Measurements from ENCODE around the gene PRR23B. TPM values are rescaled to one million over a fixed set of nuclear protein-coding genes. Genes with fewer than 3 reads are reported as not detected.
"Not testable (repeated sequence)": the region's sequence is repeated elsewhere in the genome, so short reads cannot be mapped to it uniquely, and the experiment has no call there.

The PRR23B gene
- not detected in 2 replicates for total RNA-seq

DNA sequence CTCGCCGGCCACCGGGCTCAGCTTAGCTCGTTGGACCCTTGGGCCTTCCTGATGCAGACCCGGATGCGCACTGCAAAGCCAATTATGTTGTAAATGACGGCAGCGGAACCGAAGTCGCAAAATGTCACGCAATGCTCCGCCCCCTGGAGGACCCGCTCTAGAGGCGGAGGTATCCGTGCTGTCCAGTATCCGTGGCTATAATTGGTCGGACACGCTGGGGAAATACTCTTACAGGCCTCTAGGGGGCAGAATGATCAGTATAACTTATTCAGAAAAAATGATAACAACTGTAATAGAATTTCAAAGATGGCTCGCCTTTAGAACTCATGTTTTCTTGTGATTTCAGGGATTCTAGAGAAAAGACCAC is at the start of gene PRR23B:
Gene PRR23B, minus strand, starts transcription at position 59 of the 367 bp plus-strand sequence. CDS start 265 bp downstream, outside the sequence.
- DNase-seq (ENCODE audit: low read depth in 2 of 2): no peak

DNA sequence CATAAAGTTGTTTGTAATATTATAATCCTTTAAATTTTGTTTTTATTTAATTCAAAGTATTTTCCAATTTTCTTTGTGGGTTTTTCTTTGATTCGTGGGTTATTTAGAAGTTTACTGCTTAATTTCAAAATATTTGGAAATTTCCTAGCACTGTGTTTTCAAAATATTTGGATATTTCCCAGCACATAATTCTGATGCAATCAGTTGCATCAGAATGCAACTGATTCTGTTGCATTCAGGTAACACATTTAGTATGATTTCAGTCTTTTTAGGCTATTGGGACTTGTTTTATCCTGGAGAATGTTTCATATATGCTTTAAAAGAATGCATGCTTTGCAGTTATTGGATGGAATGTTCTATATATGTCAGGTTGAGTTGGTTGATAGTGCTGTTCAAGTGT is 42.2 kb upstream of the PRR23B start:
- DNase-seq (ENCODE audit: low read depth in 2 of 2): no peak

DNA sequence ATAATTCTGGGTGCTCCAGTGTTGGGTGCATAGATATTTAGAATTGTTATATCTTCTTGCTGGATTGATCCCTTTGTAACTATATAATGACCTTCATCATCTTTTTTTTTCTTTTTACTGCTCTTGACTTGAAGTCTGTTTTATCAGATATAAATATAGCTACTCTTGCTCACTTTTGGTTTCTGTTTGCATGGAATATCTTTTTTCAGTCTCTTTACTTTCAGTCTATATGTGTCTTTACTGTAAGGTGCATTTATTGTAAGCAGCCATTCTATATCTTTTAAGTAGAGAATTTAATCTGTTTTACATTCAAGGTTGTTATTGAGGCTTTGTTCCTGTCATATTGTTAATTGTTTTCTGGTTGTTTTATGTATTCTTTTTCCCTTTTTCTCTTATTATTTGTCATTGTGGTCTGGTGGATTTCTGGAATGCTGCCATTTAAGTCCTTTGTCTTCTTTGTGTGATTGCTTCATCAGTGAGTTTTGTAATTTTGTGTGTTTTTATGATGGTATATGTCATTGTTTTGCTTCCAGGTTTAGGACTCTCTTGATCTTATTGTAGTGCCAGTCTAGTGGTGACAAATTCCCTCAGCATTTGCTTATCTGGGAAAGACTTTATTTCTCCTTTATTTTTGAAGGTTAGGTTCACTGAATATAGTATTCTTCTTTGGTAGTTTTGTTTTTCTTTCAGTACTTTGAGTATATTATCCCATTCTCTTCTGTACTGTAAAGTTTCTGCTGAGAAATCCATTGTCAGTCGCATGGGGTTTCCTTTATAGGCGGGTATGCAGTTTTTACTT is 32.3 kb upstream of the PRR23B start:
- DNase-seq (ENCODE audit: low read depth in 2 of 2): no peak

DNA sequence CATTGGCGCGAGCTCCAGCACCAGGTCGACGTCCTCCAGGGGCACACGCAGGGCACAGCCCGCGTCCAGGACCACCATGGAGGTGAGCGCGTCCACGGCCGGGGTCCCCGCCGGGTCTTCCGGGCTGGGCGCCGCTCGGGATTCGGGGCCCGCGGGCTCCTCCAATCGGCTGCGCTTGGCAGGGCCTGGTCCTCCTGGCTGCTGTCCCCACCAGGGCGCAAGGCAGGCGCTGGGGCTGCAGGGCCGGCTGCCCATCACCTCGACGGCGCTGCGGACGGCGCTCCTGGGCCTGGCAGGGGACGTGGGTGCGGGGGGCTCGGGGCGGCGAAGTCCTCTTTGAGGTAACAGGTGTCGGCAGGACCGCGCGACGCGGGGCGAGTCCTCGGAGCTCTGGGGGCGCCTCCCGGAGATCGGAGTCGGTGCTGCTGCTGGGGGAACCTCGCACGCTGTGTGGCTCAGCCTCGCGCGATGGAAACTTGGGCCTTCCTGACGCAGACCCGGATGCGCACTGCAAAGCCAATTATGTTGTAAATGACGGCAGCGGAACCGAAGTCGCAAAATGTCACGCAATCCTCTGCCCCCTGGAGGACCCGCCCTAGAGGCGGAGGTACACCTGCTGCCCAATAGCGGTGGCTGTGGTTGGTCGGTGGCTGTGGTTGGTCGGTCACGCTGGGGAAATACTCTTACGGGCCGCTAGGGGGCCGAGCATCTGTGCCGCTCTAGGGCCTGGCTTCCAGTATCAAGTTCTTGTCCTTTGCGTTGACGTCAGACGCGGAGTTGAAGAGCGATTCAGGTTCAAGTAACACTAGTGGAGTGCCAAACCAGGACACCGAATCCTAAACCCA is 23.9 kb upstream of the PRR23B start, which contains the start of gene PRR23C:
Gene PRR23C, minus strand, starts transcription at position 527 of the 845 bp plus-strand sequence. Its CDS starts 272 bp downstream, at position 255.
- DNase-seq (ENCODE audit: low read depth in 2 of 2): no peak

DNA sequence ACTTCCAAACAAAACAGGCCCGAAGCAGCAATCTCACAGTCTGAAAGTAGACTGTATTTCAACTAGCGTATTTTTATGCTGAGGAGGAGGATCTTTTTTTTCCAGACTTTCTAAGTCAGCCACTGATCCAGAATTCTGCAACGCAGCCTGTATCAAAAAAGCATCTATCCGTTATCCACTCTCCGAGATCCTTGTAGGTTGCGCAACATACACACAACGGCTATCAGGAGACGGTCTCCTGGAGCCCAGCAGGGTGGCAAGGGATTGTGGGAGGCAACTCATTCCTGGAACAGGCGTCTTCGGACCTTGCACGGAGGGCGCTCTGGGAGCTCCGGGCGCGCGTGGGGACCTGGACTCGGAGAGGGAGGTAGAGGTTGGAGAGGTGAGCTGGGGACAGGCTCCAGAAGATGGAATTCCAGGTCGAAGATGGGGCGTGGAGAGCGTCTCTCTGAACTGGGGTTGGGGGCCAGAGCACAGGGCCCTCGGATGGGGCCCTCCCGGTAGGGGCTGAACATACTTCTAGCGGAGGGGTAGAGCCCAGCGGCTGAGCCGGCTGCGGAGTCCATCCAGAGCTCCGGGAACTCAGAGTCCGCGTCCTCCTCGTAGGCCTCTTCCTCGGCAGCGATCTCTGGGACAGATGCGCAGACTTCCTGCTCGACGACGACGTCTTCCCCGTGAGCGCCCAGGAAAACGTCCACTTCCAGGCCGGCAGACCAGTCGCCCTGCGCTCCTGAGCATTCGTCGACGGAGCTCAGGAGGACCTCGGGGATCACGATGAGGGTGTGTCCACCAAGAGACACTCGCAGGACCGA is 23.0 kb upstream of the PRR23B start:
- no peak for DNase-seq (ENCODE audit: low read depth in 2 of 2)

DNA sequence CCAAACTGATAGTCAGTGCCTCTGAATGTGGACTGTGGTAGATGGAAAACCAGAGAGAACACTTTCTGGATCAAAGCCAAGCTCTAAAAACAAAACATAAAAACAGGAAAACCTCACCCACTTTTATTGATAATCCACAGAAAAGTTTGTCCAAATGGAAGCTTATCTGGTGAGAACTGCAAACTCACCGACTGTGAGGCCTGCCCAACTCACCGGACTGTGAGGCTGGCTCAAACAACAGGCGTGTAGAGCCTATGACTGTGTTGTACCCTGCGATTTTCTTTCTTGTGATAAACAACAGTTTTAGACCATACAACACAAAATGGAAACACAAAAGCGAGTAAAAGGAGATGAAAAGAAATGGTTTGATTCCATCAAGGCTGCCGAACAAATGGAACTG is 16.8 kb upstream of the PRR23B start:
- DNase-seq (ENCODE audit: low read depth in 2 of 2): no peak

DNA sequence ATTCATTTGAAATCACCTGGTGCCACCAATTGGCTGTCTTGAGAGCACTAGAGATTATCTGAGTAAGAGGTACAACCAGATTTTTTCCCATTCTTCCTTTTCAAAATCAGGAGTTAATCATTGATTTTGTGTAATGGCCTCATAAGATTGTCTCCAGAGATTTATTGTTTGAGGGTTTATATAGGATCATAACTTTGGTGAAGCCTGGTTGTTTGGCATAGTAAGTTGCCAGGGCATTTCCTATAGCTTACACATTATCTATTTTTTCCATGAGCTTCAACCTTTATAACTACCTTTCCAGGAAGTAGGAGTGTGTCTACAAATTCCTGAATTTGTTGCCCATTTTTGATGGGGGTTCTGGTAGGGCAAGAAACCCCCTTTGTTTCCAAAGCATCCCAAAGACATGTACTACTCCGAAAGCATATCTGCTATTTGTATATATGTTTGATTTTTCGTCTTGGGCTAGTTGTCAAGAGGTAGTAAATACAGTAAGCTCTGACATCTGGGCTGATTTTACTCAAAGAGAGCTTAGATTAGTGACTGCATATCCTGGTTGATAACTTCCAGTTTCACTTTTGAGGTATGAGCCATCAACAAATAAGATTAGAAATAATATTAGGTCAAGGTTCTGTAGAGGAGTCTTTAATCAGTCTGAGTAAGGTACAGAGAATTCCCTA is 11.7 kb upstream of the PRR23B start:
- DNase-seq (ENCODE audit: low read depth in 2 of 2): no peak

DNA sequence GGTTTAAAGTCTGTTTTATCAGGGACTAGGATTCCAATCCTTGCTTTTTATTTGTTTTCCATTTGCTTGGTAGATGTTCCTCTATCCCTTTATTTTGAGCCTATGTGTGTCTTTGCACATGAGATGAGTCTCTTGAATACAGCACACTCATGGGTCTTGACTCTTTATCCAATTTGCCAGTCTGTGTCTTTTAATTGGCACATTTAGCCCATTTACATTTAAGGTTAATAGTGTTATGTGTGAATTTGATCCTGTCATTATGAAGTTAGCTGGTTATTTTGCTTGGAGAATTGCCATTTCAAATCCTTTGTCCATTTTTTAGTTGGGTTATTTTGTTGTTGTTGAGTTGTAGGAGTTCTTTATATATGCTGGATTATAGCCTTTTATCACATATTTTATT is 9.8 kb upstream of the PRR23B start:
- DNase-seq (ENCODE audit: low read depth in 2 of 2): not testable (repeated sequence)

DNA sequence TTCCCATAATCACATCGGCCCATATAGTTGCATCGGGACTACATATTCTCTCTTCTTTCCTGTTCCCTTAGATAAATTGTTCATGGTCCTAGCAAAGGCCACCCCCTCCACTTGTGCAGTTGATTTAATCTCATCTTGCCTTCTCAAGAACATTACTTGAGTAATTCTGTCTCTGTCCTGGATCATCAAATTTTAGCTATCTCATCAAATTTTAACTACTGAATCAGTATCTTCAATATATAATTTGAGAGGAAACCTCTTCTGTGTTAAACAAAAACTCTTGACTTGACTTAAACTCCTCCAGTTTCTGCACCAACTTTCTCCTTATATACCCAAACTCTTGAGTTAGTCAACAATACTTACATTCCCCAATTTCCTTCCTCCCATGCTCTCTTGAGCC is 4.2 kb upstream of the PRR23B start:
- no peak for DNase-seq (ENCODE audit: low read depth in 2 of 2)

DNA sequence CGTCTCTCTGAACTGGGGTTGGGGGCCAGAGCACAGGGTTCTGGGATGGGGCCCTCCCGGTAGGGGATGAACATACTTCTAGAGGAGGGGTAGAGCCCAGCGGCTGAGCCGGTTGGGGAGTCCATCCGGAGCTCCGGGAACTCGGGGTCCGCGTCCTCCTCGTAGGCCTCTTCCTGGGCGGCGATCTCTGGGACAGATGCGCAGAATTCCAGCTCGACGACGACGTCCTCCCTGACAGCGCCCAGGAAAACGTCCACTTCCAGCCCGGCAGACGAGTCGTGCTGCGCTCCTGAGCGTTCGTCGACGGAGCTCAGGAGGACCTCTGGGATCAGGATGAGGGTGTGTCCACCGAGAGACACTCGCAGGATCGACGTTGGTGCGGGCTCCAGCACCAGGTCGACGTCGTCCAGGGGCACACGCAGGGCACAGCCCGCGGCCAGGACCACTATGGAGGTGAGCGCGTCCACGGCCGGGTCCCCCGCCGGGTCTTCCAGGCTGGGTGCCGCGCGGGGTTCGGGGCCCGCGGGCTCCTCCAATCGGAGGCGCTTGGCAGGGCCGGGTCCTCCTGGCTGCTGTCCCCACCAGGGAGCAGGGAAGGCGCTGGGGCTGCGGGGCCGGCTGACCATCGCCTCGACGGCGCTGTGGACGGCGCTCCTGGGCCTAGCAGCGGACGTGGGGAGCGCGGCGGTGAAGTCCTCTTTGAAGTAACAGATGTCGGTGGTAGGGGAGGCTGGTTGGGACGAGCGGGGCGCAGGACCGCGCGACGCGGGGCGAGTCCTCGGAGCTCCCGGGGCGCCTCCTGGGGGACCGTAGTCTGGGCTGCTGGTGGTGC is 474 bp downstream of the PRR23B start:
- DNase-seq (ENCODE audit: low read depth in 2 of 2): no peak

DNA sequence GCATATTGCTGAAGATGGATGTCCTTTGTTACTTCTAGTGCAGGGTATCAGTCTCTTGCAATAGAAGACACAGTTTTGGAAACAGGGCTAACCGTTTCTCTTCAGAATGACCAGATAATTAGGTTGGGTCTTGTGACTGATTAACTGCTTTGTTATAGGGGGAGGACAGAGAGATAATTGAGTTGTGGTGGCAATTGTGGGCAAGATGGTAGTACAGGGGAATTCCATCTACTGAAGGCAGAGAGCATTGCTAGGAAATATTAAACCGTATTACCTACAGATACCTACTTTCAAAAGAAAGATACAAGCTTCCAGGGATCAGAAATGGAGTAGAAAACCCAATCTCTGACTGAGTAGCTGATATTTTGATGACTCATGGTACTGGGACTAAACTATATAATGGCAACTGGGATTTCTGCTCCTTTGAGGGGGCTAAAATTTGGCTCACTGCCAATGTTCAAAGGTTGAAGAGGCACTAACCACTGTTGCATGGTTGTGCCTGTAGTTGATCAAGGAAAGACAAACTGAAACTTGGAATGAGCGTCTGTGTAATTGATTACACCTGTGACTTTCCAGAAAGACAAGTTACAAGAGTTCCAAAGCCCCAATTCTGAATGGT is 4.2 kb downstream of the PRR23B start:
- no peak for DNase-seq (ENCODE audit: low read depth in 2 of 2)

DNA sequence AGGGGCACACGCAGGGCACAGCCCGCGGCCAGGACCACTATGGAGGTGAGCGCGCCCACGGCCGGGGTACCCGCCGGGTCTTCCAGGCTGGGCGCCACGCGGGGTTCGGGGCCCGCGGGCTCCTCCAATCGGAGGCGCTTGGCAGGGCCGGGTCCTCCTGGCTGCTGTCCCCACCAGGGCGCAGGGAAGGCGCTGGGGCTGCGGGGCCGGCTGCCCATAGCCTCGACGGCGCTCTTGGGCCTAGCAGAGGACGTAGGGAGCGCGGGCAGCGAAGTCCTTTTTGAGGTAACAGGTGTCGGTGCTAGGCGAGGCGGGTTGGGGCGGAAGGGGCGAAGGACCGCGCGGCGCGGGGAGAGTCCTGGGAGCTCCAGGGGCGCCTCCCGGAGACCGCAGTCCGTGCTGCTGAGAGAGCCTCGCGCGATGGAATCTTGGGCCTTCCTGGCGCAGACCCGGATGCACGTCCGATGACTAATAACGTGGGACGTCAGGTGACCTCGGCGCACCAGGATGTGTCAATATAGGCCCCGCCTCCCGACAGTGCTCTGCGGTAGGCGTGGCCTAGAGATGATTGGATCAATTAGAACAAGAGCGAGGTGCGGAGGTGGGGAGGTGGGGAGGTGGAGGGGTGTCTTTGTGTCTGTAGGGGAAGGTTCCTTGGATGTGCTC is 14.5 kb downstream of the PRR23B start, which contains the start of gene PRR23A:
Gene PRR23A, minus strand, starts transcription at position 218 of the 666 bp plus-strand sequence. Its CDS starts 0 bp downstream, at position 218.
- no peak for DNase-seq (ENCODE audit: low read depth in 2 of 2)

DNA sequence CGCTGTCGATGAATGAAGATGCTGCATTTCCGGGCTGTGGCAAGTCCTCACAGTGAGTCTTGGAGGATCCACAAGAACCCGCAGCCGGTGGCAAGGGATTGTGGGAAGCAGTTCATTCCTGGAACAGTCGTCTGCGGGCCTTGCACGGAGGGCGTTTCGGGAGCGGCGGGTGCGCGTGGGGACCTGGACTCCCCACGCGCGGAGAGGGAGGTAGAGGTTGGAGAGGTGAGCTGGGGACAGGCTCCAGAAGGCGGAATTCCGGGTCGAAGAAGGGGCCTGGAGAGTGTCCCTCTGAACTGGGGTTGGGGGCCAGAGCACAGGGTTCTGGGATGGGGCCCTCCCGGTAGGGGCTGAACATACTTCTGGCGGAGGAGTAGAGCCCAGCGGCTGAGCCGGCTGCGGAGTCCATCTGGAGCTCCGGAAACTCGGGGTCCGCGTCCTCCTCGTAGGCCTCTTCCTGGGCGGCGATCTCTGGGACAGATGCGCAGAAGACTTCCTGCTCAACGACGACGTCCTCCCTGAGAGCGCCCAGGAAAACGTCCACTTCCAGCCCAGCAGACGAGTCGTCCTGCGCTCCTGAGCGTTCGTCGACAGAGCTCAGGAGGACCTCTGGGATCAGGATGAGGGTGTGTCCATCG is 15.3 kb downstream of the PRR23B start:
- no peak for DNase-seq (ENCODE audit: low read depth in 2 of 2)

DNA sequence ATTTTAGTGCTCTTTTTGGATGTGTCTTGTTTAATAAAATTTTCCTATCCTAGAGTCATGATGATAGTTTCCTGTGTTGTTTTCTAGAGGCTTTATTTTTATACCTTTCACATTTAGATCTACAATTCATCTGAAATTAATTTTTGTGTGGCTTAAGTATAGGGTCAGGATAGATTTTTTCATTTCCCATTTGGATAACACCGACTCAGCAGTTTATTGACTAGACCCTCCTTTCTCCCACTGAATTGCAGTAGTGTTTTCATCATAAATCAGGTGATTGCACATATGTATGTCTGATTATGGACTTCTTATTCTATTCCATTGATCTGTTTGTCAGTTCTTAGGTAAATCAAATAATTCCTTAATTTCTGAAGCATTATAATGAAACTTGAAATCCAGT is 25.0 kb downstream of the PRR23B start:
- DNase-seq (ENCODE audit: low read depth in 2 of 2): no peak

DNA sequence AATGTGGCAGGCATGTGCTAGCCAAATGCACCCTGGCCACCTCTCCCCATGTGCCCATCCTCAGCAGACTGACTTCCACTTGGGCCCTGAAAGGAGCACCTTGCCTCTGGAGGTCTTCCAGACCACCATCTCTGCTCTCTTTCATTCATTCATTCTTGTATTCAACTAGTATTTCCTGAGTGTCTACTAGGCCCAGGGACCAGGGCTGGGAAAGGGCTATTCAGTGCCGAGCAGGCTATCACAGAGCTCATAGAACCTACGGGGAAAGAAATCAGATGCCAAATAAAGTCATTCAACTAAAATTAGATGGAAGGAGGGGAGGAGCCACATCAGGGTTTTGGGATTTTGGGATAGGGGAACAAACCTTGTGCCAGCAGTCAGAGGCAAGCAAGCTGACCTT is 33.5 kb downstream of the PRR23B start:
- DNase-seq (ENCODE audit: low read depth in 2 of 2): no peak

DNA sequence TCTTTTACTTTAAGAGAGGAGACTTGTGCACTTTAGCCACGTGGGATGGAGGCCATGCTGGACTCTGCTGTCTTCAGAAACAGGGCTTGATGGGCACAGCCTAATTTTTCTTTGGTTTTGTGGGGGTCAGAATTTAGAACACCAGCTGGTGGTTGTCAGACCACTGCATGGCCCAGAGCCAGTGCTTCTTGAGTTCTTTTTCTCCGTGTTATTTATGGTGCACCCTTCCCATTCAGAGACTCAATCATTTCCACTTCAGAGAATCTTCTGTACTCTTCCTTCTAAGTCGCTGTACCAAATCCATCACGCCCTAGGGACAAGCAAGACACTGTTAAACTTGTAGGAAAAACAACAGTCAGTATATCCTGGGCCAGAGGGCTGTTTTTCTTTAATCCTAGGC is 34.8 kb downstream of the PRR23B start:
- no peak for DNase-seq (ENCODE audit: low read depth in 2 of 2)

DNA sequence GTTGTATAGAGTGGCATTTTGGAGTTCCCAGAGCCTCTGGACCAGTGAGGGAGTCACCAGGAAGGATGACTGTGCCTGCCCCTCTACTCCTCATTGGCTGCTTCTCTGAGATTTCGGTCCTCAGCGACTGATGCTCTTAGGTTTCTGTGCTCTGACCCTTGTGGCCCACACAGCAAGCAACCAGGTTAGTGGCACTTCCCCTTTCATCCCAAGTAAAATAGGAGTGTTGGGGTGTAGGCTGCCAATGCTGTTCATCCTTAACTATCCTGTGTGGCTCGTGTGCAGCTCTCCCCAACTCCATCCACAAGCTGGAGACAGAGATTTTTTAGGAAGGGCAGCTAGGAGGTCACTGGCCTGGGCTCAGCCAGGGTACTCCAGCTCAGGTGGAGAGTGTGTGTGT is 35.9 kb downstream of the PRR23B start:
- DNase-seq (ENCODE audit: low read depth in 2 of 2): no peak

DNA sequence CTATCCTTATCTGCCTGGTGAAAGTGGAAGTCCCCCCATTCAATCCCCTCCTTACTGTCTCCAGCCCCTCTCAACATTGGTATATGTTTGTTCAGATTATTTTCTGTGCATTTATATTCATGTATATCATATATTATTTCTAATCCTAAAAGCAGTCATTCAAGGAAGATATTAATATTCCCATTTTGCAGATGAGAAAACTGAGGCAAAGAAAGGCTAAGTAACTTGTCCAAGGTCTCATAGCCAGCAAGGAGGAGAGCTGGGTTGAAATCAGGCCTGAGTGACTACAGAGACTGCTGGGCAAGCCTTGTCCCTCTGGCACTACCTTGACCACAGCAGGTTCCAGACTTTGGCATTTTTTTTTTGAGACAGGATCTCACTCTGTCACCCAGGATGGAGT is 44.7 kb downstream of the PRR23B start:
- DNase-seq (ENCODE audit: low read depth in 2 of 2): no peak

DNA sequence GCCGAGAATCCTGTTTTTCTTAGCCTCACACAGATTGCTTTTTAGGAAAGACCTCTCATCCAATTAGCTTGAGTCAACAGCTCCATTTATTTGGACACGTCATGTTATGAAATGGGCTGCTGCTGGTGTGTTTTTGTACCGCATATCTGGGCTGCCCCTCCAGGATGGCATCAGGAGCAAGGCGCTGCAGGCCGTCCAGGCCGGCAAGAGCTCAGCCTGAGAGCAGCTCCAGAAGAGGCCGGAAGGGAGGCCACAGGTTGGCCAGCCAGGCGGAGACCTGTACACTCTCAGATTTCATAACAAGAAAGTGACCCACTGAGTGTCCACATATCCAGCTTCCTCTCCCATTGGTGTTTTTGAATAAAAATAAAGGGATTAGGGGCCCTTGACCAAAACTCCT is 45.4 kb downstream of the PRR23B start:
- DNase-seq (ENCODE audit: low read depth in 2 of 2): no peak
